Adrenal gland (tissue), 12 donors: ENCODE measurements around the gene ABTB2. TPM values are rescaled to one million over a fixed set of nuclear protein-coding genes. Genes with fewer than 3 reads are reported as not detected.

Experiments
- DNase-seq, 7 donors: peaks; one replicate each; pipeline ENCODE4 v3.0.0-alpha.2; 2019 to 2020
- H3K27ac ChIP-seq, 5 donors: fragments of 200-600 bp; sonication (generic) in 4 of 5; 1 replicate in 3 of 5; 2 replicates in 2 of 5; pipeline versions ENCODE4 v1.5.1 to v1.8.0; 2016 to 2020; ENCODE audit warnings: mild to moderate bottlenecking in 1 of 5
- H3K27me3 ChIP-seq: fragments of 200-600 bp; 2 replicates; pipeline ENCODE4 v1.8.0; 2021
- H3K36me3 ChIP-seq, 2 donors: fragments of 200-600 bp; replicated peaks in 1 of 2; 1 replicate in 1 of 2; 2 replicates in 1 of 2; pipeline versions ENCODE4 v1.5.1 to v1.8.0; 2018 to 2022
- H3K4me1 ChIP-seq, 2 donors: fragments of 200-600 bp; replicated peaks in 1 of 2; 1 replicate in 1 of 2; 2 replicates in 1 of 2; pipeline versions ENCODE4 v1.5.1 to v1.8.0; 2018 to 2021
- H3K4me3 ChIP-seq, 4 donors: fragments of 200-600 bp; sonication (generic) in 3 of 4; one replicate each; pipeline ENCODE4 v1.5.1; 2016 to 2018
- H3K9me3 ChIP-seq, 3 donors: fragments of 200-600 bp; sonication (generic) in 1 of 3; replicated peaks in 1 of 3; 1 replicate in 2 of 3; 2 replicates in 1 of 3; pipeline versions ENCODE4 v1.5.1 to v1.8.0; 2016 to 2021
- CTCF ChIP-seq, 6 experiments: fragments of 450-650 bp in 4 of 6; fragments of 200-600 bp in 2 of 6; sonication (generic) in 1 of 6; IDR thresholded peaks; 1 replicate in 5 of 6; 2 replicates in 1 of 6; pipeline versions ENCODE4 v1.5.1 to v1.8.0; 2016 to 2021; ENCODE audit warnings: antibody characterized with exemption in 6 of 6, mild to moderate bottlenecking in 2 of 6, moderate library complexity in 1 of 6
- POLR2A ChIP-seq, 2 donors: fragments of 450-650 bp; IDR thresholded peaks; one replicate each; pipeline ENCODE4 v1.6.1; 2017; ENCODE audit warnings: antibody characterized with exemption in 2 of 2, mild to moderate bottlenecking in 2 of 2, moderate library complexity in 1 of 2
- WGBS, 4 donors: extraction: QIAGEN DNeasy Blood & Tissue Kit in 2 of 4; methylation state at CpG; one replicate each; pipeline versions ENCODE4 v1.1.5 to v1.1.7; 2013 to 2017; 5-methylcytosine and 5-hydroxymethylcytosine counted together
- intact Hi-C, 2 donors: fragments of 100-400 bp; cut with DNase I; formaldehyde crosslinking; loops; one replicate each; pipeline versions ENCODE4 v1.14.1 to v1.15.0; 2022 to 2023
- polyA plus RNA-seq, 3 donors: library from polyadenylated mRNA; stranded (reverse); fragments of 200-250 nt in 2 of 3; fragments of 350-450 nt in 1 of 3; fragmentation: Illumina TruSeq in 1 of 3; extraction: RNeasy Lipid Tissue Mini Kit (QIAGEN cat#74804) in 1 of 3; gene quantifications; one replicate each; pipeline ENCODE4 v1.2.3, GENCODE V29; 2013 to 2014
- total RNA-seq, 9 donors: library from RNA; depleted of rRNA in 4 of 9; stranded (reverse); fragments of >200 nt in 4 of 9; fragments of 120-200 nt in 1 of 9; fragmentation: NEBNext Ultra II Directional in 1 of 9; extraction: Animal tissue kit (Norgen Biotek cat#: 25700) in 1 of 9; gene quantifications; one replicate each; pipeline versions ENCODE4 v1.1.0 to v1.2.4, GENCODE V29; 2013 to 2023
- donor health status: healthy with polysubstance abuse.
- donor health status: Bipolar disorder and iron deficiency.
- donor health status: DM: yes; HTN: yes; CAD: no.
- donor health status: DM: no; HTN: no; CAD: no.
- donor health status: DM: no; HTN: no; CAD: no.
- donor health status: DM: yes; HTN: yes; CAD: no.

ABTB2 gene
- total and polyA plus RNA-seq, 12 donors, result 1.9 to 32.3 (median 6.1) TPM

- WGBS, 4 donors, result 93 to 96% (median 96%) methylated on average over 8 of the region's 8 CpGs
- DNase-seq, result no peak
- Histone ChIP-seq H3K4me1 (no peaks in the 10 kb centered on the region), H3K27me3 (no peaks in the 10 kb centered on the region), H3K9me3 (no peaks in the 10 kb centered on the region), H3K36me3 (peaks cover 0 to 94% of the 10 kb centered on the region in 2 donors), H3K27ac (no peak overlapping the region), H3K4me3 (no peak overlapping the region)
- intact Hi-C loops, result no loop called here
- no peak for TF ChIP-seq POLR2A (IDR thresholded peaks at IDR 0.05)
- TF ChIP-seq CTCF (IDR thresholded peaks at IDR 0.05), result no peak
Observed at GRCh38 chr11:34136420-34136819, 221.4 kb downstream of the ABTB2 start.

GRCh38 chr11:34135439-34135838, 222.4 kb downstream of the ABTB2 start:
- WGBS, 4 donors, result 96 to 100% (median 97%) methylated on average over 3 of the region's 3 CpGs
- intact Hi-C loops, result no loop called here
- Histone ChIP-seq H3K27ac (no peak overlapping the region), H3K4me1 (no peaks in the 10 kb centered on the region), H3K4me3 (no peak overlapping the region), H3K36me3 (peaks cover 0 to 96% of the 10 kb centered on the region in 2 donors), H3K9me3 (no peaks in the 10 kb centered on the region), H3K27me3 (no peaks in the 10 kb centered on the region)
- no peak for DNase-seq
- TF ChIP-seq CTCF (IDR thresholded peaks at IDR 0.05), result no peak
- no peak for TF ChIP-seq POLR2A (IDR thresholded peaks at IDR 0.05)

GRCh38 chr11:34134765-34135164, 223.0 kb downstream of the ABTB2 start:
- Histone ChIP-seq H3K4me3 (no peak overlapping the region), H3K9me3 (no peaks in the 10 kb centered on the region), H3K27me3 (no peaks in the 10 kb centered on the region), H3K4me1 (no peaks in the 10 kb centered on the region), H3K27ac (no peak overlapping the region), H3K36me3 (peaks cover 0 to 97% of the 10 kb centered on the region in 2 donors)
- TF ChIP-seq POLR2A (IDR thresholded peaks at IDR 0.05) (no peak), CTCF (IDR thresholded peaks at IDR 0.05) (no peak)
- intact Hi-C loops, result no loop called here
- WGBS, 4 donors, result 80 to 94% (median 92%) methylated on average over 5 of the region's 5 CpGs
- no peak for DNase-seq

GRCh38 chr11:34132261-34132965, 225.4 kb downstream of the ABTB2 start:
- no peak overlapping the region for H3K27ac ChIP-seq
- H3K4me1 ChIP-seq, result no peaks in the 10 kb centered on the region
- H3K9me3 ChIP-seq, result no peaks in the 10 kb centered on the region
- DNase-seq, result no peak
- no peak for TF ChIP-seq POLR2A (IDR thresholded peaks at IDR 0.05)
- 90 to 94% (median 91%) methylated on average over 4 of the region's 4 CpGs for WGBS, 4 donors
- H3K36me3 ChIP-seq, result peaks cover 0 to 92% of the 10 kb centered on the region in 2 donors
- no peak overlapping the region for H3K4me3 ChIP-seq
- intact Hi-C loops, result no loop called here
- no peaks in the 10 kb centered on the region for H3K27me3 ChIP-seq

GRCh38 chr11:34128824-34129223, 229.0 kb downstream of the ABTB2 start:
- TF ChIP-seq CTCF (IDR thresholded peaks at IDR 0.05) (no peak), POLR2A (IDR thresholded peaks at IDR 0.05) (no peak)
- Histone ChIP-seq H3K27me3 (no peaks in the 10 kb centered on the region), H3K36me3 (peaks cover 0 to 92% of the 10 kb centered on the region in 2 donors), H3K9me3 (no peaks in the 10 kb centered on the region), H3K4me1 (no peaks in the 10 kb centered on the region), H3K27ac (no peak overlapping the region), H3K4me3 (no peak overlapping the region)
- no peak for DNase-seq
- WGBS, 4 donors, result 95 to 99% (median 97%) methylated on average over 3 of the region's 3 CpGs
- intact Hi-C loops, result no loop called here
